GM21381 (cell line): ENCODE results near the gene LATS2.

ENCODE experiments used
- ATAC-seq: cut with Tn5 transposase; IDR thresholded peaks from one replicate; pipeline ENCODE4 v1.9.1; 2021; ENCODE audit warnings: mild to moderate bottlenecking, moderate library complexity; ENCODE audit not compliant: unreplicated experiment

The LATS2 gene

GRCh38 chr13:21061029-21061763 is at the start of gene LATS2:
Gene LATS2 (minus strand): TSS chr13:21061586. CDS start chr13:21046026, 15,560 bp downstream.
- peak; percentile 88 for ATAC-seq

DNA sequence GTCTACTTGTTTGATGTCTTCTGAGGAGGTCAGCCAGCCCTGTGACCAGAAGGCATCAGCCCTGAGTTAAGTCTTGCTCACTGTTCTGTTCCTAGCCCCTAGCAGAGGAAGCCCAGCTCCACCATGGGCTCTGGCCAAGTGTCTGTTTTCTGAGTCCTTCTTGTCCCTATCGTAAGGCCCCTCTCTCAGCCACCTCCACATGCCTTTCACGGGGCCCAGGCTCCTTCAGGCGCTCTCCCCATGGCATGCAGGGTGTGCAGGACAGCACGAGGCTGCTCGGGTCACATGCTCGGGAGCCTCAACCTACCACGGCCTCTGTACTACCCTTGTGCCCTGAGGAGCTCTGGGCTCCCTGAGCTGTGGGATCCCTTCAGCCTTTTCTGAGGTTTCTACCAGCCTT is 47.8 kb upstream of the LATS2 start:
- ATAC-seq: no peak

DNA sequence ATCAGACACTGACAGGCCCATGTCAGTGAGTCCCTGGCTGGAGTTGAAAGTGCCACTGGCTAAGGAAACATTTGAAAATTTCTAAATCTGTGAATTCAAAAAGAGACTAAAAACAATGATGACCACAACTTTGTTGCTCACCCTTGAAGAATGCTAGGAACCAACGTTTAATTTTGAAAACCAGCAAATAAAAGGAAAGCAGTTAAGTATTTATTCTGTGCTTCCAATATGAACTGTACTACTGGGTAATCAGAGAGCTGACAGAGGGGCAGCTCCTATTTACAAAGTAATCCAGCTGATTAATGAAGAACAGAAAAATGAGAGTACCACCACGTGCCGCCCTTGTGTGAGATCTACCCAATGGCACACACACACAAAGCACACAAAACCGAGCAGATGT is 44.7 kb upstream of the LATS2 start:
- ATAC-seq: no peak

GRCh38 chr13:21104199-21105019 is 43.0 kb upstream of the LATS2 start:
- ATAC-seq: no peak

DNA sequence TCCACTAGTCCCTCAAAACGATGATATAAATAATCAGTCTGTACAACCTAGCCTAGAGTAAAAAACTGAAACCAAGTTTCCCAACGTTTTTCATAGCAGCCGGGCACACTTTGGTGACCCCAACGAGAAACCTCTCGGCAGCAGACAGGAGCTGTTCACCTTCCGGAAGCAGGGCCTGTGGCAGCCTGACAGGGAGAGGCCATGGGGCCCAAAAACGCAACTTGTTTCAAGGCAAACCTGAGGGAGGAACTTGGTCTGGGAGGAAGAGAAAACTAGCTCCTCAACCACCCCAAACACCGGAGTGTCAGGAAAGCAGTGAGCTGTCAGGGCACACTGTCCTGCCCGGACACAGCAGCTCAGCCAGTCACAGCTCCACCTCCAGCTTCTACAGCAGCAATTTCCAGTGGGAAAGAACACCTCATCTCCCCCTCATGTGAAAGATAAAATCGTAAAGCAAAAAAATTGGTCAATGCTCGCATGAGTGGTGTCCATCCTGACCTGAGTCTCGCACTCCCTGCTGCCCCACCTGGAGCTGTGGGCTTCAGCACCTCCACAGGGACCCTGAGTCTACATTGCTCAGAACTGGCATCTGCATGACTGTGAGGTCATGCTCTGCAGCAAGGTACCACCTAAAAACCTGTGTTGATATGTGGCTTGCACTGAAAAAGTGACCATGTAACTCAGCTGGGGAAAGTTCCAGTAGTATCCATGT is 40.6 kb upstream of the LATS2 start:
- no peak for ATAC-seq

- ATAC-seq: no peak
Measured at GRCh38 chr13:21100994-21101757, 39.8 kb upstream of the LATS2 start.

- ATAC-seq: no peak
Measured at GRCh38 chr13:21100211-21100610, 38.8 kb upstream of the LATS2 start.

DNA sequence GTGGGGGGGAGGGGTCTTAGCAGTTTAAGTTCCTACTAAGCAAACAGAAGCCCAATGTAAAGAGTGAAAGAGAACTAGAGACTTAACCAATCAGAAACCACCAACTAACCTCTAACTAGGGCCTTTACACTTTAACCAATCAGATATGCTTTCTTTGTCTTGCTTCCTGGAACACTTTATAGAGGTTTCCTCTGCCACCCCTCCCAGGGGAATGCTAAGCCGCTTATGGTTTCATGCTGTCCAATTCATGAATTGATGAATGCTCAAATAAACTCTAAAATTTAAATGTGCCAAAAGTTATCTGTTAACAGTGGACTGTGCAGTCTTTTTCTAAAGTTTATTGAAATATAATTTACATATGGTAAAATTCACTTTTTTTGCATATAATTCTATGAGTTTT is 33.9 kb upstream of the LATS2 start:
- no peak for ATAC-seq

GRCh38 chr13:21089830-21090229 is 28.4 kb upstream of the LATS2 start:
- ATAC-seq: no peak

DNA sequence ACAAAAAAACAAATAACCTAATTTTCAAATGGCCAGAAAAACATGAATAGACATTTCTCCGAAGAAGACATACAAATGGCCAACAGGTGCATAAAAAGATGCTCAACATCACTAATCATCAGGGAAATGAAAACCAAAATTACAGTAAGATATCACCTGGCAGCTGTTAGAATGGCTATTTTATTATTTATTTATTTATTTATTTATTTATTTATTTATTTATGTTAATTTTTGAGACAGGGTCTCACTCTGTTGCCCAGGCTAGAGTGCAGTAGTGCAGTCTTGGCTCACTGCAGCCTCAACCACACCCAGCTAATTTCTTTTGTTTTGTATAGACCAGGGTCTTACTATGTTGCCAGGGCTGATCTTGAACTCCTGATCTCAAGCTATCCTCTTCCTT is 27.1 kb upstream of the LATS2 start:
- ATAC-seq: no peak

DNA sequence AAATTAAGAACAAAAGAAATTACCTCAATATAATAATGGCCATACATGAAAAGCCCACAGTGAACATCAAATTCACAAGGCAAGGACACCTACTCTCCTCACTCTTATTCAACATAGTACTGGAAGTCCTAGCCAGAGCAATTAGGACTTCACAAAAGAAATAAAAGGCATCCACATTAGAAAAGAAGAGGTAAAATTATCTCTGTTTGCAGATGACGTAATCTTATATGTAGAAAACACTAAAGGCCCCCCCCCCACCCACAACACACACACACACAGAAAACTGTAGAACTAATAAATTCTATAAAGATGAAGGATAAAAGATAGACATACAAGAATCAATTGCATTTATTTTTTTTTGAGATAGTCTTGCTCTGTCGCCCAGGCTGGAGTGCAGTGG is 25.5 kb upstream of the LATS2 start:
- no peak for ATAC-seq

- no peak for ATAC-seq
Measured at GRCh38 chr13:21081926-21082325, 20.5 kb upstream of the LATS2 start.

- no peak for ATAC-seq
Measured at GRCh38 chr13:21080593-21080891, 19.2 kb upstream of the LATS2 start.

- ATAC-seq: no peak
Measured at GRCh38 chr13:21079761-21080592, 18.6 kb upstream of the LATS2 start.

- ATAC-seq: no peak
Measured at GRCh38 chr13:21079221-21079620, 17.8 kb upstream of the LATS2 start.

- ATAC-seq: no peak
Measured at GRCh38 chr13:21078501-21078900, 17.1 kb upstream of the LATS2 start.

GRCh38 chr13:21077788-21078353 is 16.5 kb upstream of the LATS2 start:
- ATAC-seq: no peak

DNA sequence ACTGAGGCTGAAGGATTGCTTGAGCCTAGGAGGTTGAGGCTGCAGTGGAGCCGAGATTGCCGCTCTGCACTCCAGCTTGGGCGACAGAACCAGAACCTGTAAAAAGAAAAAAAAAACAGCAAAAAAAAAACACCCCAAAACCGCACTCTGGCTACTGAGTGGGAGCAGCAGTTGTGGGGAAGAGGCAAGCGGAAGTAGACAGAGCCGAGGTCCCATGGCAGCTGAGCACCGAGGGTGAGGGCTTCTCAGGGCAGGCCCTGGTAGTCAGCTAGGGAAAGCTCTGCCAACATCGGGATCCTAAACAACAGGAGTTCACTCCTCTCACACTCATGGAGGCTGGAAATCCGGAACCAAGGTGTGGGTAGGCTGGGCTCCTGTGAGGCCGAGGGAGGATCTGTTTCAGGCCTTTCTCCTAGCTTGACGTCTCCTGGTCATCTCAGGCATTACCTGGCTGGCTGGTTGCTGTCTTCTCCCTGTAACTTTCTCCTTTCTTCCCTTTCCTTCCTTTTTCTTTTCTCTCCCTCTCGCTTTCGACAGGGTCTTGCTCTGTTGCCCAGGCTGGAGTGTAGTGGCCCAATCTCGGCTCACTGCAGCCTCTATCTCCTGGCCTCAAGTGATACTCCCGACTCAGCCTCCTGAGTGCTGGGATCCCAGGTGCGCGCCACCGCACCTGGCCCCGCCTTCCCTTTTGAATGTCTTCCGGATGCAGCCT is 15.8 kb upstream of the LATS2 start:
- ATAC-seq: no peak

DNA sequence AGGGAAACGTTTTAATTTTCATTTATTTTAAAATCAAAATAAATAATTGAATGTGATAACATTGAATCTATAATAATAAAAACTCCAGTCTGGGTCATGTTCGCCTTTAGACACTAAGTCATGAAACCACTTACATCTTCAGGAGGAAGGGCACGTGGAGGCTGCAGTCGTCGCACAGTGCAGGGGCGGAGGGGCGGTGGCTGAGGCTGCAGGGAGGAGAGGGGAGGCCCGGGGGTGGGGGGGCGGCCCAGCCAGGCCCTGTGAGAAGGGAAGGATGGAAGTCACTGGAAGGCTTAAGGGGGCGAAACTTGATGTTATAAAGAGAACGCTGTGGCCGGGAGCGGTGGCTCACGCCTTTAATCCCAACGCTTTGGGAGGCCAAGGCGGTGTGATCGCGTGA is 14.9 kb upstream of the LATS2 start:
- ATAC-seq: no peak
